GM18868 (cell line): ENCODE results near the gene HCK.
"Not testable (repeated sequence)": the region's sequence is repeated elsewhere in the genome, so short reads cannot be mapped to it uniquely, and the experiment has no call there.

Source experiments
- ATAC-seq: cut with Tn5 transposase; IDR thresholded peaks from one replicate; pipeline ENCODE4 v1.9.1; 2021; ENCODE audit warnings: mild to moderate bottlenecking, moderate library complexity; ENCODE audit not compliant: unreplicated experiment

The HCK gene

DNA sequence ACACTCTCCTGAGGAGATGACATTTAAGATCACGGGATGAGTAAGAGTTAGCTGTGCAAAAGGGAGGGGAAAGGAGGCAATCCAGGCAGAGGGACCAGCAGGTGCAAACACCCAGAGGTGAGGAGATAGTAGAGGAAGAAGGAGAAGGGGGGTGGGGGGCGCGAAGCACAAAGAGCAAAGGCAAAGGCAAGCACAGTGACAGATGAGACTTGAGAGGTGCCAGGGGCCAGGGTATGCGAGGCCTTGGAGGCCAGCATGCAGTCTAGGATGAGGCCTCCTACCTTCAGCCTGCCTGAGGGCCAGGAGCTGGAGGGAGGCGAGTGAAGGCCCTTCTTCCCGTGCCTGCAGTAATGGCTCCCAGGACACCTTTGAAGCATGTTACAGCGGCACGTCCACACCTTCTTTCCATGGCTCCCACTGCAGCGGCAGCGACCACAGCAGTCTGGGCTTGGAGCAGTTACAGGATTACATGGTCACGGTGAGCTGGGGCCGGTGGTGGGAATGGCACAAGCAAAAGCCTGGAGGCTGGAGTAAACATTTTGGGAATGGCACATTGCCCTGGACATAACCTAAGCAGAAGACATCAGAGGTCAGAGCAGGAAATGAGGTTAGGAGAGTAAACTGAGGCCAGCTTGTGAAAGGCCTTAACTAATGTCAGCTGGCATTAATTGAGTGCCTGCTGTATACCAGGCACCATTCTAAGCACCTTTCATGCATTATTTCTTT lies 23.2 kb upstream of the HCK start:
- ATAC-seq = no peak

DNA sequence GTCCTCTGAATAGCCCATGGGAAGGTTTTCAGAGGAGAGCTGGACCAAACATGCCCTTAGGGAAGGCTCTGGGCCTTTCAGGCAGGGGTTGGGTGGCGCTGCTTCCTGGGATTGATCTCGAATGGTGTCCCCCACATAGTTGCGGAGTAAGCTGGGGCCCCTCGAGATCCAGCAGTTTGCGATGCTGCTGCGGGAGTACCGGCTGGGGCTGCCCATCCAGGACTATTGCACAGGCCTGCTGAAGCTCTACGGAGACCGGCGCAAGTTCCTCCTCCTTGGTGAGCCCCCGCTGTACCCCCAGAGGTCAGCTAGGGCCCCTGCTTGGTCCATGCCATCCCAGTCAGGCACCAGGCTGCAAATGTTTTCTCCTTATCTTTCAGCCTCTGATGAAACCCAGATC lies 22.5 kb upstream of the HCK start:
- ATAC-seq = no peak

DNA sequence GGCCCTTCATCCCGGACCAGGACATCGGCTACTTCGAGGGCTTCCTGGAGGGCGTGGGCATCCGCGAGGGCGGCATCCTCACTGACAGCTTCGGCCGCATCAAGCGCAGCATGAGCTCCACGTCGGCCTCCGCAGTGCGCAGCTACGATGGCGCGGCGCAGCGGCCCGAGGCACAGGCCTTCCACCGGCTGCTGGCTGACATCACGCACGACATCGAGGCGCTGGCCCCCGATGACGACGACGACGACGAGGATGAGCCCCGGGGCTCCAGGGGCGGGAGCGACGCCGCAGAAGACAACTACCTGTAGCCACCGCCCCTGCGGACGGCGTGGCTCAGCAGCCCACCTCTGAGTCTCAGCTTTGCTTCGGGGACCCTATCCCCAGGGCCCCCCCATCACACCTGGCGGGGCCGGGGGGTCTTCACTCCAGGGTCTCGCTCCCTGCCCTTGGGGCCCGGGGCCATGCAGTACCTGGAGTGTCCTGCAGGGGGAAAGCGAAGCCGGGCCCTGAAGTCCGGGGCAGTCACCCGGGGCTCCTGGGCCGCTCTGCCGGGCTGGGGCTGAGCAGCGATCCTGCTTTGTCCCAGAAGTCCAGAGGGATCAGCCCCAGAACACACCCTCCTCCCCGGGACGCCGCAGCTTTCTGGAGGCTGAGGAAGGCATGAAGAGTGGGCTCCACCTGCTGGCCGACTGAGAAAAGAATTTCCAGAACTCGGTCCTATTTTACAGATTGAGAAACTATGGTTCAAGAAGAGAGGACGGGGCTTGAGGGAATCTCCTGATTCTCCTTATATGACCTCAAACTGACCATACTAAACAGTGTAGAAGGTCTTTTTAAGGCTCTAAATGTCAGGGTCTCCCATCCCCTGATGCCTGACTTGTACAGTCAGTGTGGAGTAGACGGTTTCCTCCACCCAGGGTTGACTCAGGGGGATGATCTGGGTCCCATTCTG lies 20.8 kb upstream of the HCK start:
- ATAC-seq = no peak

DNA sequence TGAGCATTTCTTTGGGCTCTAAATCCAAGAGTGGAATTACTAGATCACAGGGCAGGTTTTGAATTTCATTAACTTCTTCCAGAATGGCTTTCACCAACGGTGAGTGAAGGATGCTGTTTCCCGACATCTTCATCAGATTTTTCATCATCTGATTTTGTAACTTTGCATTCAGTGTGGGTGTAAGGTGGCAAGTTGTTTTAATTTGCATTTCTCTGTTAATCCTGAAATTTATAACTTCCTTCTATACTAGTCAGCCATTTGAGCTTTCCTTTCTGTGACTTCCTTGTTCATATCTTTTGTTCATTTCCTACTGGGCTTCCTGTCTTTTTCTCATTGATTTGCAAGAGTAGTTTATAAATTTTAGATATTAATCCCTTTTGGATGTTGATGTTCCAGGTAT lies 18.7 kb upstream of the HCK start:
- ATAC-seq = no peak

DNA sequence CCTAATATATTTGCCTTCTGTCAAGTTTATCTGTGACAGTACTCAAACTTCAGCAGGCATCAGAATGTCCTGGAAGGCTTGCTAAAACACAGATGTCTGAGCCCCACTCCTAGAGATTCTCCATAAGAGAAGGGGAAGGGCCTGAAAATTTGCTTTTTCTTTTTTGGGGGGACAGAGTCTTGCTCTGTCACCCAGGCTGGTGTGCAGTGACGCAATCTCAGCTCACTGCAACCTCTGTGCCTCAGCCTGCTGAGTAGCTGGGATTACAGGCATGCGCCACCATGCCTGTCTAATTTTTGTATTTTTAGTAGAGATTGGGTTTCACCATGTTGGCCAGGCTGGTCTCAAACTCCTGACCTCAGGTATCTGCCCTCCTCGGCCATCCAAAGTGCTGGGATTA lies 18.3 kb upstream of the HCK start:
- not testable (repeated sequence) for ATAC-seq

DNA sequence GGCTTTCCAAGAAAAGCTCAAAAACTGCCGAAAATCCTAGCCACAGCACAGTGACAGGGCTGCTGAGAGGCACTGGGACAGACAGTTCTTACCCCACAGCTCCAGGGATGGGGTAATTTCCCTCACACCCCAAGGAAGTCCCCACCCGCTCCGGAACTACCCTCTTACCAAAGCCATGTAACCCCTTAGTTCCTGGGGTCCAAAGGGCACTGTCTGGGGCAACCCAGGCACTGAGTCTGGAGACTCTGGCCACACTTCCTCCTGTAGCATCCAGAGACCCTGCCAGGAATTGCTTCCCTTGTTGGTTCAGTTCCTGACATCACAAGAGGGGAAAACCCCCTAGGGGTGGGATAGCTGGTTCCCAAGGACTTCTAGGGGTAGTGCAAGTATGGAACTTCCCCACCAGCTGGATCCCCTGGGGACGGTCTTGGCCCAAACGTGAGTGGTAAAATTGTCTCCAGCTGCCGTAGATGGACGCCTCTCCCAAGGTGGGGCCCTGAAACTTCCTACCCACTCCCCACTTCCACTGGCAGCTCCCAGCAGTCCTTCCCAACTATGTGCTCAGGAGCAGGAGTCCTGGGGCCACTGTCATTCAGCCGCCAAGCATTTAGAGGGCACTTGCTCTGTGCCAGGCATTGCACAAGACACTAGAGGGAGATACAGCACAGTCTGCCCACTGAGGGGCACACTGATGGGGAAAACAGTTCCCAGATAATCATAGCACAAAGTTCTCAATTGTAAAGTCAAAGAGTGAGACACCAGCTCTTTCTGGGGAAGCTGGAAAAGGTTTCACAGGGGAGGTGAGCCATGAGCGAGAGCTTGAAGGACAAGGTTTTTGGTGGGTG lies 17.2 kb upstream of the HCK start:
- ATAC-seq = peak; percentile 44

DNA sequence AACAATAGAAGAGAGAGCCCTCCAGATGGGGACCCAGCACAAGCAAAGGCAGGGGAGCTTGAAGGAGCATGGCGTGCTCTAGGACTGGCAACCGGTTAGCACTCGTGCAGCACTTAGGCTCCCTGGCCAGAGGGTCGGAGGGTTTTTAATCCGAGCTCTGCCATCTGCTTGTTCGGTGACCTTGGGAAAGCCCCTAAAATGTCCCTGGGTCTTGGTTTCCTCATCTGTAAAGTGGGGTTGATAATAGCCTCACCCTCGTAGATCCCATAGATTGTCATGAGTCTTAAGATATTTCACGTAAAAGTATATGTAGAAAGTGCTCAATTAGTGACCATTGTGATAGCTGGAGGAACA lies 16.6 kb upstream of the HCK start:
- ATAC-seq = peak; percentile 41

DNA sequence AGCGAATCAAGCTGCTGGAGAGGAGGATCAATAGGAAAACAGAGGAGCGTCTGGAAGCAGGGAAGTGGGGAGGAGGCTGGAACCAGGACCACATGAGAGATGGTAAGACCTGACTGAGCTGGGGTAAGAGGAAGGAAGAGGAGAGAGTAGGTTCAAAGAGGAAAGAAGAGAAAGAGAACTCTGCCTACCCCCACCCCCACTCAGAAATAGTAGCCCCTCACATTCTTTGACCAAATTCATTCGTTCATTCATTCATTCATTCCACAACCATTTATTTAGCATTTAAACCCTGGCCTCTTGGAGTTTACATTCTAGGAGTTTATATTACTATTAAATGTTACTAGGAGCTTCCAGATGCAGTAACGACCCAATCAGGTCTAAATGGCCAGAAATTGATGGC lies 15.8 kb upstream of the HCK start:
- ATAC-seq = no peak

DNA sequence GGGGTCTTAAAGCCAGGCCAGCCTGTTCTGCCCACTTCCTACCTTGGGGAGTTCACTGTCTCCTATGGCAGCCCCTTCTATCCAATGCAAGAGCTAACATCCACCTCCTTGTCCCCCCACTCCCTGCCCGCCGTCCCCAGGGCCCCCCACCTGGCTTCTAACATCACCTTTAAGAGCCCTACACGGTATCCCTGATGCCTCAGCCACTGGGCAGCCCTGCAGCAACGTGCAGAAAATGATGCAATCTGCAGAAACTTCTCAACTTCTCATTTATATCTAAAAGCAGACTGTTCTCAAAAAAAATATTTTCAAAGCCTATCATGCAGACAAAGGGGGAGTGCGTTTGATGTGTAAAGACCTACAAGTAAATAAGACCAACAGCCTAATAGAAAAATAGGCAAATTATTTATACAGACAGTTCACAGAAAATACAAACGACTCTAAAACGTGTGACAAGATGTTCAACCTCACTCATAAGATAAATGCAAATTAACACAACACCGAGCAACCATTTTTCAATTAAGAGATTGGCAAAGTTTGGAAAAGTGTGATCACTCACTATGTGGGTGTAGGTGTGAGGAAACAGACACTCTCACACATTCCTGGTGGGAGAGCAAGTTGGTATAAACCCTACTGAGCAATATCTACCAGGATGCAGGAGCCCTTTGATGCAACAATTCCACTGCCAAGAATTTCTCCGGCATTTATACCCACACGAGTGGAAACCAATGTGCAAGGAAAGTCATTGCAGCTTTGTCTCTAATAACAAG lies 15.1 kb upstream of the HCK start:
- ATAC-seq = no peak

DNA sequence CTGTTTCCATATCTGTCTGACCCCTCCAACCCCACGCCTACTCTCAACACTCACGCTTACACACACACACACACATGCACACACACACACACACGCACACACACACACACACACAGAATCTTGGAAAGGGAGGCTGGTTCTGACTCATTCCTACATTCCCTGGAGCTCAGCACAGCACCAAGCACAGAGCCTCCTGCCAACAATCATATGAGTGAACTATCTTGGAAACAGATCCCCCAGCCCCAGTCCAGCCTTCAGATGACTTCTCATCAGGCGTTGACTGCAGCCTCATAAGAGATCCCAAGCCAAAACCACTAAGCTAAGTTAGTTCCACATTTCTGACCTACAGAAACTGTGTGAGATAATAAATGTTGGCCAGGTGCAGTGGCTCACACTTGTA lies 14.1 kb upstream of the HCK start:
- no peak for ATAC-seq

DNA sequence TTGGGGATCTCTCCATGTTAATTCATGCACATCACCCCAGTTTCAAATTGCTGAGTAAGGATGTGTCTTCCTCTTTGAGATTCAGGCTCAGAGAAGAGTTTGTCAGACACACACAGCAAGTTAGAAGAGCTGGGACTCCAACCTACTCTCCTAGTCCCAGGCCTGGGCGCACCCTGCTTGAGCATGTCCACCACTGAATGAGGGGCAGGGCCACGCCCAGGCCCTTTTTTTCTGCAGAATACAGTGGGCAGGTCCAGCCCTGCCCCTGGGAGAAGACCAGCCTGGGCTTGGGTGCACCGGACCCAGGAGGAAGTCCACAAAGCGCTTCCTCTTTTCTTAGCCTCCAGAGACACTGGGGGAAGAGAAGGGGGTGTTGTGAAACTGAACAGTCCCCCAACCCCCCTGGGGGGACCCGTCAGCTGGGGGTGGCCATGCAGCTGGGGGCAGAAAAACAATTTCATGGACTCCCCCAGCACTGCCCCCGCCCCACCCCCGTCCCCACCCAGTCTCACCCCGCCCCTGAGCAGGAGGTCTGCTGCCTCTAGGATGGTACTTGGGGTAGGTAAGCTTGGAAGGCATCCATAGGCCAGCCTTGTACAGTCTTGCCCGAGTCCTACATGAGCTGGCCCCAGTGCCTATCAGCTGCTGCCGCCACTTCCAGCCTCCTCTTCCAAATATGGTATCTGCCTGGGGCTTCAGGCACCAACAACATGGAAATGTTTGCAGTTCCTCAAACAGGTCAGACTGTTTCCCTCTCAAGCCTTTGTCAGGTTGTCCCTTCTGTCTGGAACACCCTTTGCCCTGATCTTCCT lies 11.7 kb upstream of the HCK start:
- ATAC-seq = peak; percentile 76

DNA sequence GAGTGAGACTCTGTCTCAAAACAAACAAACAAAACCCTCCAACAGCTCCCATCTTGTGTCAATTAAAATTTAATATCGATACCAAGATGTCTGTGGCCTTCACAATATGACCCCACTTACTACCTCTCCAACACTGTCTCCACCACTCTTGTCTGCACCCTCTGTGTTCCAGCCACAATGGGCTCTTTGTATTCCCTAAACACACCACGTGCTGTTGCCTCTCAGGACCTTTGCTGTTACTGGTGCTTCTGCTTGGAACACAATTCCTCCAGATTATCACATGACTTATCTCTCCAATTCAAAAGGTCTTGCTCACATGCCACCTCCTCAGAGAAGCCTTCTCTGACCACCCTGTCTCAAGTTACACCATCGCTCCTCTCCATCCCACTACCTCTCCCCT lies 6.0 kb upstream of the HCK start:
- no peak for ATAC-seq

DNA sequence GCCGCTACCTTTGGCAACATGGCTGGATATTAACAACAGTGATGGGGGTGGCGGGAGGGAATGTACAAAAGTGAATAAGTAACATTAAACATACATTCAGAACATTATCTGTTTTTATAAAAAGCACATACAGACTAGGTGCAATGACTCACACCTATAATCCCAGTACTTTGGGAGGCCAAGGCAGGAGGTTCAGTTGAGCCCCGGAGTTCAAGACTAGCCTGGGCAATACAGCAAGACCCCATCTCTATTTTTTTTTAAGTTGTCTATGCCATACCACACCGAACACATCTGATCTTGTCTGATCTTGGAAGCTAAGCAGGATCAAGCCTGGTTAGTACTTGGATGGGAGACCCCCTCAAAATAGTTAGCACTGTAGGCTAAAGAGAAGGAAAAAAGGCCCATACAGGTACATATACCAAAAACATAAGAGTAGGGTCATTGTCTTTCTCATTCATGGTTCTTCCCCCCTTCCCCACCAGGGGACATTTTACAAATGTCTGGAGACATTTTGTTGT lies 1.7 kb upstream of the HCK start:
- ATAC-seq = no peak

DNA sequence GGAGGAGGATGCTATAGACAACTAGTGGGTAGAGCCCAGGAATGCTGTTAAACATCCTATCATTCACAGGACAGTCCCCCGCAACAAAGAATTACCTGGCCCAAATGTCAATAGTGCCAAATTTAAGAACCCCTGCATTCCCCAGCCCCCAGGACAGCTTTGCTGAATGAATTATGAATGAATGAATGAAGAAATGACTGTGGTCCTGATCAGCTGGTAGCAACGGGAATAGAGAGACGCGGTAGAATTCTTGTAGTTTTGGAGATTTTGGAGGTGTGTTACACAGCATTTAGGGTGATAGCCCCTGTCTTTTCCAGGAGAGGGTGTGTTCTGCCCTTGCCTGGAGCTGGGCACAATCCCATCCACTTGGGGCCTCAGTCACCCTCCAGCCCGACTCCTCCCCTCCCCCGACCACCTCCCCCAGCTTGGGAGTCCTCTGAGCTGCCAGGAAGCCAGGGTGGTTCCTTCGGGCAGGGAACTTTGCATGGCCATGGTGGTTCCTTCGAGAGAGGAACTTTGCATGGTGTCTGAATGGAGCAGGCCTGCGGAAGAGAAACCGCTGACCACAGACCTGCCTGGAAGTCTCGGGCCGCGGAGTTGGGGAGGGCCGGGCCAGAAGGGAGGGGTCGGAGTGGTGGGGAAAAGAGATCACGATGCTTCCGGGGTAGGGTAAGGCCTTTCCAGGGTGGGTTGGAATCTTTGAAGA lies 1.0 kb upstream of the HCK start:
- ATAC-seq = no peak

DNA sequence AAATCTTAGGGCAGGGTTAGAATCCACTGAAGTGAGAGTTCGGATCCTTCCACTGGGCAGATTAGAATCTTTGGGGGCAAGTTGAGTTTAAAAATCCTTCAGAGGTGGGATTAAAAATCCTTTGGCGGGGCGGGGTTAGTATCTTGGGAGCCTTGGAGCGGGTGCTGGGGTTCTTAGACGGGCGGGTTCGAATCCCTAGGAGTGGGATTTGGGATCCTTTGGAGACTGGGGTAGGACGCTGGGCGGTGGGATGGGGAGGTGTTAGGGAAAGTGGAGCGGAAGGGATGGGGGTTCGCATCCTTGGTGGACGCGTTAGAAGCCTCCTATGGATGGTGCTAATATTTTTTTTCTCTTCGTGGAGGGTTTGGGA lies 337 bp upstream of the HCK start:
- no peak for ATAC-seq

DNA sequence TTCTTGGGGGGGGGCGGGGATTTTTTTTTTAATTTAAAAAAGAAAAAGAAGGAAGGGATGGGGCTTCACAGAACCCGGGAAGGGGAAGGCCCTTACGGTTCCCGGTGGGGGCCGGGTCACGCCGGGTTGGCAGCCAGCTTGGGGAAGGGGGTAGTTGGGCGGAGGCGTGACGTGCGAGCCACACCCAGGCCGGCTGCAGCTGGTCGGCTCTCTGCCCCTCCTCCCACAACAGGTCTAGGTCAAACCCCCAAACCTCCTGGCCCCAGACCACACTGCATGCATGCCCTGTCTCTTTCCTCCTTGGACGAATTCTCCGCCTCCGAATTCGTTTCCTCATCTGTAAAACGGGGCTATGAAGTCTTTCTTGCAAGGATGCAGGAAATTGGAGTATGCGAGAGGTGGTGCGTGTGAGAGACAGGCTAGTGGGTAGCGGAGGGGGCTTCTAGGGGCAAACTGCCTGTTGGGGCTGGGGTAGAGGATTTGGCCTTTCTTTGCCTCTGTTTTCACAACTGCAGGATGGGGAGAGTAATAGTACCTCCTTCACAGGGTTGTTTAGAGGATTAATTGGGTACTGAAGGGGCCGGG lies 828 bp downstream of the HCK start:
- peak; percentile 61 for ATAC-seq

DNA sequence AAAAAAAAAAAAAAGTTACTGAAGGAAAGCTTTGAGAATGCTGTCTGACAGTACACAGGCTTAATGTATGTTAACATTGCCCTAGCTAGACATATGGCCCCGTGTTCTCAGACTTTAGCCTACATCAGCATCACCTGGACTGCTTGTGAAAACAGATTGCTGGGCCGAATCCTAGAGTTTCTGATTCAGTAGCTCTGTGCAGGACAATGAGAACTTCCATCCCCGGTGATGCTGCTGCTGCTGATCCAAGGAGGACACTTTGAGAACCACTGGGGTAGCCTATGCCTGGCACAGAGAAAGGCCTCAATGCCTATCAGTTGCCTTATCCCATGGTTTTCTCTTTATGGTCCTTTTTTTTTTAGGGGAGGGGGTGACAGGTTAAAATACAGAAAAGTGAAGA lies 1.6 kb downstream of the HCK start:
- no peak for ATAC-seq

DNA sequence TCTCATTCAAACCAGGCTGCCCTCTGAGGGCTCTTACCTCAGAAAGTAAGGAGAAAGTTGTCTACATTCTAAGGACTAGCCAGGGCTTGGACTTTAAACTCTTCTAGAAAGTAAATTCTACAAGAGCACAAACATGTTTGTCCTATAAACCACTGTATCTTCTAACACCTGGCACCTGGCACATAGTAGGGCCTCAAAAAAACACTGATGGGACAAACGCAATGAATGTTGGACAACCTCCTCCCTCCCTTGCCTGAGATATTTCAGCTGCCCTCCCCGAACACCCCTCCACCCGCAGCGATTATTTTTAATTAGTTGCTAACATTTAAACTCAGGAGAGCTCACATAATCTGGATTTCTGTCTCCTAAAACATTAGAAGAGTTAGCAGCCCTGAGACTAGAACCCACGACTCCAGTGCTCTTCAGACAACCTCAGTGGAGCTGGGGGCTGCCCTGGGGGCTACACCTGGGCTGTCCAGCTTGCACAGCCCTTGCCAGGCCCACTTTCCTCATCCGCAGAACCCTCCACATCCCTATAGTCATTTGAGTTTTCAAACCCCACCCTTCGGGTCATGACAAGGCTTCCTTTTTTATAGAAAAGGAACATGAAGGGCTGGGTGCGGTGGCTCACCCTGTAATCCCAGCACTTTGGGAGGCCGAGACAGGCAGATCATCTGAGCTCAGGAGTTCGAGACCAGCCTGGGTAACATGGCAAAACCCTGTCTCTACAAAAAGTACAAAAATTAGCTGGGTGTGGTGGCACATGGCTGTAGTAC lies 4.9 kb downstream of the HCK start:
- no peak for ATAC-seq
